ENCODE results near the gene ZNF8.

Gene ZNF8

GRCh38 chr19:58261968-58262921 lies 16.5 kb upstream of the ZNF8 start:
- no peak for DNase-seq (ENCODE audit: low spot score)
- no peak for TF ChIP-seq CTCF (IDR thresholded peaks at IDR 0.05; ENCODE audit: extremely low read depth, missing control alignments)

GRCh38 chr19:58262922-58263296 lies 15.8 kb upstream of the ZNF8 start:
- no peak for DNase-seq (ENCODE audit: low spot score)
- no peak for TF ChIP-seq CTCF (IDR thresholded peaks at IDR 0.05; ENCODE audit: extremely low read depth, missing control alignments)

GRCh38 chr19:58265100-58265499 lies 13.7 kb upstream of the ZNF8 start:
- TF ChIP-seq CTCF (IDR thresholded peaks at IDR 0.05; ENCODE audit: extremely low read depth, missing control alignments): no peak
- DNase-seq (ENCODE audit: low spot score): no peak

GRCh38 chr19:58268344-58268743 lies 10.4 kb upstream of the ZNF8 start:
- no peak for TF ChIP-seq CTCF (IDR thresholded peaks at IDR 0.05; ENCODE audit: extremely low read depth, missing control alignments)
- no peak for DNase-seq (ENCODE audit: low spot score)

- TF ChIP-seq CTCF (IDR thresholded peaks at IDR 0.05; ENCODE audit: extremely low read depth, missing control alignments): no peak
- no peak for DNase-seq (ENCODE audit: low spot score)
Measured at GRCh38 chr19:58274771-58275201, 4.0 kb upstream of the ZNF8 start.

GRCh38 chr19:58275564-58275963 lies 3.2 kb upstream of the ZNF8 start:
- no peak for DNase-seq (ENCODE audit: low spot score)
- TF ChIP-seq CTCF (IDR thresholded peaks at IDR 0.05; ENCODE audit: extremely low read depth, missing control alignments): no peak

GRCh38 chr19:58277197-58277596 lies 1.6 kb upstream of the ZNF8 start:
- no peak for TF ChIP-seq CTCF (IDR thresholded peaks at IDR 0.05; ENCODE audit: extremely low read depth, missing control alignments)
- DNase-seq (ENCODE audit: low spot score): no peak
